AG04450 (cell line): ENCODE results near the gene MDN1. TPM values are rescaled to one million over a fixed set of nuclear protein-coding genes. Genes with fewer than 3 reads are reported as not detected.

Experiments used
- CTCF ChIA-PET: fragments of 300-600, 350-600 bp; formaldehyde crosslinking; extraction: SDS; loops from one replicate; lab custom pipeline; 2022; ENCODE audit warnings: antibody characterized with exemption, inconsistent platforms; lab: Charles Lee
- POLR2A ChIA-PET: fragments of 350-600 bp; formaldehyde crosslinking; extraction: SDS; loops from one replicate; lab custom pipeline; 2021; ENCODE audit warnings: antibody characterized with exemption, inconsistent platforms; lab: Yijun Ruan, JAX
- DNase-seq: peaks from one replicate; pipeline ENCODE4 v3.0.0-alpha.2; 2011; ENCODE audit warnings: low read depth, low spot score
- H3K27ac ChIP-seq: one replicate; pipeline ENCODE4 v1.5.1; 2012; ENCODE audit warnings: low read depth, low read length, control low read depth
- H3K27me3 ChIP-seq: one replicate; pipeline ENCODE4 v1.6.0; 2012; ENCODE audit warnings: low read length; ENCODE audit not compliant: control insufficient read depth, insufficient read depth
- H3K4me3 ChIP-seq: 2 replicates; pipeline ENCODE4 v1.5.1; 2011; ENCODE audit warnings: mild to moderate bottlenecking, low read depth, low read length, control low read depth
- H3K9me3 ChIP-seq: 2 replicates; pipeline ENCODE4 v1.5.1; 2012; ENCODE audit warnings: low read length; ENCODE audit not compliant: control insufficient read depth, insufficient read depth
- CTCF ChIP-seq: IDR thresholded peaks from 2 replicates; pipeline ENCODE4 v1.5.1; 2011; ENCODE audit warnings: low read depth, low read length, control low read depth, inconsistent platforms
- polyA minus RNA-seq: library from RNA; depleted of rRNA, polyadenylated mRNA; stranded (reverse); fragments of >200 nt; gene quantifications from 2 replicates; pipeline ENCODE4 v1.2.3, GENCODE V29; 2011; rRNA and poly(A)+ RNA removed
- polyA plus RNA-seq: library from polyadenylated mRNA; depleted of rRNA; stranded (reverse); fragments of >200 nt; gene quantifications from 2 replicates; pipeline ENCODE4 v1.2.3, GENCODE V29; 2011; rRNA removed

The MDN1 gene
- 14.6 and 15.8 TPM in 2 replicates for polyA plus RNA-seq
- polyA minus RNA-seq = 25.6 and 29.1 TPM in 2 replicates

- CTCF ChIA-PET = interaction anchor here (0.6 to 2.0 kb wide), 5 partner anchors 9 to 136 kb away, joined by 3 to 5 read pairs (median 4); no protein-coding TSS in a partner anchor
- Histone ChIP-seq H3K27me3 (no peaks in the 10 kb centered on the region), H3K9me3 (peaks cover 3% of the 10 kb centered on the region; the same call in 1 of the 2 replicates), H3K4me3 (peak within 1 kb of the TSS; percentile 98), H3K27ac (peak within 1 kb of the TSS; percentile 81)
- no peak for TF ChIP-seq CTCF
- peak; percentile 82 for DNase-seq
- POLR2A ChIA-PET = interaction anchor here (2.0 kb wide), 1 partner anchor 10 kb away, joined by 14 read pairs; the partner anchor contains the start of gene CASP8AP2
Observed at GRCh38 chr6:89819336-89820130, at the start of gene MDN1. Gene MDN1 (minus strand): TSS chr6:89819794. CDS start chr6:89819607, 187 bp downstream.

GRCh38 chr6:89866024-89866678, 46.6 kb upstream of the MDN1 start:
- H3K4me3 ChIP-seq = no peak overlapping the region
- CTCF ChIA-PET = no interaction called here
- no peaks in the 10 kb centered on the region for H3K27me3 ChIP-seq
- no peaks in the 10 kb centered on the region for H3K9me3 ChIP-seq
- POLR2A ChIA-PET = no interaction called here
- no peak for TF ChIP-seq CTCF
- H3K27ac ChIP-seq = no peak overlapping the region
- DNase-seq = no peak

- Histone ChIP-seq H3K27me3 (no peaks in the 10 kb centered on the region), H3K27ac (no peak overlapping the region), H3K9me3 (no peaks in the 10 kb centered on the region), H3K4me3 (no peak overlapping the region)
- DNase-seq = no peak
- no peak for TF ChIP-seq CTCF
- ChIA-PET CTCF (no interaction called here), POLR2A (no interaction called here)
Observed at GRCh38 chr6:89862698-89863097, 43.1 kb upstream of the MDN1 start.

- no peak overlapping the region for H3K4me3 ChIP-seq
- H3K9me3 ChIP-seq = no peaks in the 10 kb centered on the region
- H3K27me3 ChIP-seq = no peaks in the 10 kb centered on the region
- ChIA-PET CTCF (no interaction called here), POLR2A (no interaction called here)
- H3K27ac ChIP-seq = no peak overlapping the region
- no peak for TF ChIP-seq CTCF
- no peak for DNase-seq
Observed at GRCh38 chr6:89862273-89862672, 42.7 kb upstream of the MDN1 start.

GRCh38 chr6:89859744-89860143, 40.1 kb upstream of the MDN1 start:
- no peak for DNase-seq

More at GRCh38 chr6:89859744-89860143, 40.1 kb upstream of the MDN1 start:
- Histone ChIP-seq H3K4me3 (no peak overlapping the region), H3K9me3 (no peaks in the 10 kb centered on the region), H3K27ac (no peak overlapping the region), H3K27me3 (no peaks in the 10 kb centered on the region)
- ChIA-PET POLR2A (no interaction called here), CTCF (no interaction called here)
- TF ChIP-seq CTCF = no peak
